GM12878 (cell line): Measurements from ENCODE around the gene CNIH1. TPM values are rescaled to one million over a fixed set of nuclear protein-coding genes. Genes with fewer than 3 reads are reported as not detected.

Experiments used
- ATF7 ChIP-seq: fragments of 450-650 bp; IDR thresholded peaks from 2 replicates; pipeline ENCODE4 v1.6.1; 2016; ENCODE audit warnings: low read depth, mild to moderate bottlenecking
- EZH2 ChIP-seq: IDR thresholded peaks from 2 replicates; pipeline ENCODE4 v1.6.1; 2012; ENCODE audit warnings: low read depth, mild to moderate bottlenecking, control low read depth, inconsistent platforms, low read length, borderline replicate concordance; ENCODE audit not compliant: control insufficient read depth
- MTA3 ChIP-seq: IDR thresholded peaks from 2 replicates; pipeline ENCODE4 v1.6.1; 2012; ENCODE audit warnings: low read length, inconsistent platforms, borderline replicate concordance
- PAX5 ChIP-seq: IDR thresholded peaks from 2 replicates; pipeline ENCODE4 v1.6.1; 2011; ENCODE audit warnings: low read depth, low read length, borderline replicate concordance
- RAD51 ChIP-seq: fragments of 450-650 bp; IDR thresholded peaks from 2 replicates; pipeline ENCODE4 v1.6.1; 2016; ENCODE audit warnings: moderate library complexity, mild to moderate bottlenecking, inconsistent platforms
- RBBP5 ChIP-seq: fragments of 200-600 bp; sonication (generic); conservative IDR thresholded peaks from 2 replicates; pipeline ENCODE4 v1.6.1; 2016
- SREBF2 ChIP-seq: IDR thresholded peaks from 2 replicates; pipeline ENCODE4 v1.6.1; 2012; ENCODE audit warnings: mild to moderate bottlenecking, low read length
- STAT1 ChIP-seq: fragments of 450-650 bp; conservative IDR thresholded peaks from 2 replicates; pipeline ENCODE4 v1.6.1; 2014; ENCODE audit warnings: antibody characterized with exemption, mild to moderate bottlenecking
- SUZ12 ChIP-seq: fragments of 200-600 bp; sonication (generic); IDR thresholded peaks from one replicate; pipeline ENCODE4 v1.6.1; 2018; ENCODE audit warnings: antibody characterized with exemption, mild to moderate bottlenecking; ENCODE audit not compliant: unreplicated experiment
- polyA plus RNA-seq, 11 experiments: library from polyadenylated mRNA; depleted of rRNA in 4 of 11; unstranded in 6 of 11; stranded (reverse) in 5 of 11; fragments of >200 nt; fragmentation: Nextera tagmentation in 4 of 11; fragmentation: Illumina TruSeq in 1 of 11; extraction: Ambion mirVana in 4 of 11; extraction: Trizol in 1 of 11; gene quantifications; 1 replicate in 1 of 11; 2 replicates in 10 of 11; pipeline versions ENCODE4 v1.2.1 to v1.2.3, GENCODE V29; 2011 to 2016; ENCODE audit warnings: inconsistent platforms in 2 of 11, missing spikeins in 2 of 11, low read depth in 1 of 11
- total RNA-seq, 4 experiments: library from RNA; depleted of rRNA in 3 of 4; stranded (reverse); fragments of >200 nt in 3 of 4; fragmentation: Illumina TruSeq in 1 of 4; extraction: Trizol in 1 of 4; gene quantifications; 2 replicates each; pipeline versions ENCODE4 v1.2.1 to v1.2.3, GENCODE V29; 2013 to 2021
- TF ChIP-seq, protein P1 (sequence below): IDR thresholded peaks from 2 replicates; pipeline ENCODE4 v1.6.1; 2012; ENCODE audit warnings: improper control_type of control experiment, low read depth, low read length; ENCODE audit not compliant: insufficient replicate concordance
- TF ChIP-seq, protein P2 (sequence below): IDR thresholded peaks from 2 replicates; pipeline ENCODE4 v1.6.1; 2011; ENCODE audit warnings: mild to moderate bottlenecking, low read depth, low read length, moderate library complexity; ENCODE audit not compliant: insufficient replicate concordance
- TF ChIP-seq, protein P3 (sequence below): fragments of 450-650 bp; IDR thresholded peaks from 2 replicates; pipeline ENCODE4 v1.6.1; 2017; ENCODE audit warnings: mild to moderate bottlenecking, moderate library complexity
- TF ChIP-seq, protein P4 (sequence below): IDR thresholded peaks from 2 replicates; pipeline ENCODE4 v1.6.1; 2012; ENCODE audit warnings: low read length, inconsistent platforms
- TF ChIP-seq, protein P5 (sequence below): fragments of 450-650 bp; IDR thresholded peaks from 2 replicates; pipeline ENCODE4 v1.6.1; 2018; ENCODE audit warnings: mild to moderate bottlenecking, low read depth, moderate library complexity; ENCODE audit not compliant: partially characterized antibody

CNIH1 gene
- total and polyA plus RNA-seq, 10 of the 15 experiments (the other 5 are each of a cell fraction or from before 2014, with no cell fraction given), result 48.9 to 274 (median 110) TPM

DNA sequence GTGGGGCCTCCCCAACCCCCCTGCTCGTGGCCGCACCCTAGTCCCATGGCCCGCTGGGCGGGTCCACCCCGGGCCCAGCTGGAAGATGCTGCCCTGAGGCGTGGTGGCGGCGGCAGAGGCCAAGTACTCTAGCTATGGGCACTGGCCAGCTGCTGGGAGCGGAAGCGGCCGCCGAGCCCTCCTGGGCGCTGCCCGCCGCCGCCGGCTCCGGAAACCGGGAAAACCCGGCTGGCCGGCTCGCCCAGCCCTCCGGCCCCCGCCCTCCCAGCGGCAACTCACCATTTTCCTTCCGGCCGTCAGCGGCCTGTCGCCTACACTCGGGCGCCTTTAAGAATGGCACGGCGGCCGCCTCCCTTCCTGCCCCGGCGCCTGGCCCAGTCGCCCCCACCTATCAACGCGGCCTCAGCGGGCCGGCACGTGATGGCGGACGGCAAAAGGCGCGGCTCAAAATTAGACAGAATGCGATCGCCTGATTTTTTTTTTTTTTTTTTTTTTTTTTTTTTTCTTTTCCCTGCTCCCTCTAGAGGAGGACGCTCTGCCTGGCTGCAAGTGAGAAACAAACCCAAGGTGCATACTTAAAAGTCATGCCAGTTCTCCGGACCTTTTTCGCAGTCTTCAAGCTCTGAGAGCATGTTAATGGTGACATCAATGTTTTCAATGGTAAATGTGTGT is 47.6 kb upstream of the CNIH1 start, which contains the start of gene GMFB (continued):
- TF ChIP-seq, protein P1, sequence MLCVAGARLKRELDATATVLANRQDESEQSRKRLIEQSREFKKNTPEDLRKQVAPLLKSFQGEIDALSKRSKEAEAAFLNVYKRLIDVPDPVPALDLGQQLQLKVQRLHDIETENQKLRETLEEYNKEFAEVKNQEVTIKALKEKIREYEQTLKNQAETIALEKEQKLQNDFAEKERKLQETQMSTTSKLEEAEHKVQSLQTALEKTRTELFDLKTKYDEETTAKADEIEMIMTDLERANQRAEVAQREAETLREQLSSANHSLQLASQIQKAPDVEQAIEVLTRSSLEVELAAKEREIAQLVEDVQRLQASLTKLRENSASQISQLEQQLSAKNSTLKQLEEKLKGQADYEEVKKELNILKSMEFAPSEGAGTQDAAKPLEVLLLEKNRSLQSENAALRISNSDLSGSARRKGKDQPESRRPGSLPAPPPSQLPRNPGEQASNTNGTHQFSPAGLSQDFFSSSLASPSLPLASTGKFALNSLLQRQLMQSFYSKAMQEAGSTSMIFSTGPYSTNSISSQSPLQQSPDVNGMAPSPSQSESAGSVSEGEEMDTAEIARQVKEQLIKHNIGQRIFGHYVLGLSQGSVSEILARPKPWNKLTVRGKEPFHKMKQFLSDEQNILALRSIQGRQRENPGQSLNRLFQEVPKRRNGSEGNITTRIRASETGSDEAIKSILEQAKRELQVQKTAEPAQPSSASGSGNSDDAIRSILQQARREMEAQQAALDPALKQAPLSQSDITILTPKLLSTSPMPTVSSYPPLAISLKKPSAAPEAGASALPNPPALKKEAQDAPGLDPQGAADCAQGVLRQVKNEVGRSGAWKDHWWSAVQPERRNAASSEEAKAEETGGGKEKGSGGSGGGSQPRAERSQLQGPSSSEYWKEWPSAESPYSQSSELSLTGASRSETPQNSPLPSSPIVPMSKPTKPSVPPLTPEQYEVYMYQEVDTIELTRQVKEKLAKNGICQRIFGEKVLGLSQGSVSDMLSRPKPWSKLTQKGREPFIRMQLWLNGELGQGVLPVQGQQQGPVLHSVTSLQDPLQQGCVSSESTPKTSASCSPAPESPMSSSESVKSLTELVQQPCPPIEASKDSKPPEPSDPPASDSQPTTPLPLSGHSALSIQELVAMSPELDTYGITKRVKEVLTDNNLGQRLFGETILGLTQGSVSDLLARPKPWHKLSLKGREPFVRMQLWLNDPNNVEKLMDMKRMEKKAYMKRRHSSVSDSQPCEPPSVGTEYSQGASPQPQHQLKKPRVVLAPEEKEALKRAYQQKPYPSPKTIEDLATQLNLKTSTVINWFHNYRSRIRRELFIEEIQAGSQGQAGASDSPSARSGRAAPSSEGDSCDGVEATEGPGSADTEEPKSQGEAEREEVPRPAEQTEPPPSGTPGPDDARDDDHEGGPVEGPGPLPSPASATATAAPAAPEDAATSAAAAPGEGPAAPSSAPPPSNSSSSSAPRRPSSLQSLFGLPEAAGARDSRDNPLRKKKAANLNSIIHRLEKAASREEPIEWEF, result no peak
- TF ChIP-seq RAD51 (peak; percentile 94), EZH2 (no peak), SREBF2 (no peak), MTA3 (no peak), RBBP5 (no peak), ATF7 (peak; percentile 81), PAX5 (no peak), STAT1 (0 out of 2 replicates have a peak, but pooled peaks have one; percentile 36), SUZ12 (no peak)
- TF ChIP-seq, protein P2, sequence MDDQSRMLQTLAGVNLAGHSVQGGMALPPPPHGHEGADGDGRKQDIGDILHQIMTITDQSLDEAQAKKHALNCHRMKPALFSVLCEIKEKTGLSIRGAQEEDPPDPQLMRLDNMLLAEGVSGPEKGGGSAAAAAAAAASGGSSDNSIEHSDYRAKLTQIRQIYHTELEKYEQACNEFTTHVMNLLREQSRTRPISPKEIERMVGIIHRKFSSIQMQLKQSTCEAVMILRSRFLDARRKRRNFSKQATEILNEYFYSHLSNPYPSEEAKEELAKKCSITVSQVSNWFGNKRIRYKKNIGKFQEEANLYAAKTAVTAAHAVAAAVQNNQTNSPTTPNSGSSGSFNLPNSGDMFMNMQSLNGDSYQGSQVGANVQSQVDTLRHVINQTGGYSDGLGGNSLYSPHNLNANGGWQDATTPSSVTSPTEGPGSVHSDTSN, result no peak
- TF ChIP-seq, protein P3, sequence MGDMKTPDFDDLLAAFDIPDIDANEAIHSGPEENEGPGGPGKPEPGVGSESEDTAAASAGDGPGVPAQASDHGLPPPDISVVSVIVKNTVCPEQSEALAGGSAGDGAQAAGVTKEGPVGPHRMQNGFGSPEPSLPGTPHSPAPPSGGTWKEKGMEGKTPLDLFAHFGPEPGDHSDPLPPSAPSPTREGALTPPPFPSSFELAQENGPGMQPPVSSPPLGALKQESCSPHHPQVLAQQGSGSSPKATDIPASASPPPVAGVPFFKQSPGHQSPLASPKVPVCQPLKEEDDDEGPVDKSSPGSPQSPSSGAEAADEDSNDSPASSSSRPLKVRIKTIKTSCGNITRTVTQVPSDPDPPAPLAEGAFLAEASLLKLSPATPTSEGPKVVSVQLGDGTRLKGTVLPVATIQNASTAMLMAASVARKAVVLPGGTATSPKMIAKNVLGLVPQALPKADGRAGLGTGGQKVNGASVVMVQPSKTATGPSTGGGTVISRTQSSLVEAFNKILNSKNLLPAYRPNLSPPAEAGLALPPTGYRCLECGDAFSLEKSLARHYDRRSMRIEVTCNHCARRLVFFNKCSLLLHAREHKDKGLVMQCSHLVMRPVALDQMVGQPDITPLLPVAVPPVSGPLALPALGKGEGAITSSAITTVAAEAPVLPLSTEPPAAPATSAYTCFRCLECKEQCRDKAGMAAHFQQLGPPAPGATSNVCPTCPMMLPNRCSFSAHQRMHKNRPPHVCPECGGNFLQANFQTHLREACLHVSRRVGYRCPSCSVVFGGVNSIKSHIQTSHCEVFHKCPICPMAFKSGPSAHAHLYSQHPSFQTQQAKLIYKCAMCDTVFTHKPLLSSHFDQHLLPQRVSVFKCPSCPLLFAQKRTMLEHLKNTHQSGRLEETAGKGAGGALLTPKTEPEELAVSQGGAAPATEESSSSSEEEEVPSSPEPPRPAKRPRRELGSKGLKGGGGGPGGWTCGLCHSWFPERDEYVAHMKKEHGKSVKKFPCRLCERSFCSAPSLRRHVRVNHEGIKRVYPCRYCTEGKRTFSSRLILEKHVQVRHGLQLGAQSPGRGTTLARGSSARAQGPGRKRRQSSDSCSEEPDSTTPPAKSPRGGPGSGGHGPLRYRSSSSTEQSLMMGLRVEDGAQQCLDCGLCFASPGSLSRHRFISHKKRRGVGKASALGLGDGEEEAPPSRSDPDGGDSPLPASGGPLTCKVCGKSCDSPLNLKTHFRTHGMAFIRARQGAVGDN, result peak; percentile 9; the same call in 1 of the 2 replicates
- TF ChIP-seq, protein P4, sequence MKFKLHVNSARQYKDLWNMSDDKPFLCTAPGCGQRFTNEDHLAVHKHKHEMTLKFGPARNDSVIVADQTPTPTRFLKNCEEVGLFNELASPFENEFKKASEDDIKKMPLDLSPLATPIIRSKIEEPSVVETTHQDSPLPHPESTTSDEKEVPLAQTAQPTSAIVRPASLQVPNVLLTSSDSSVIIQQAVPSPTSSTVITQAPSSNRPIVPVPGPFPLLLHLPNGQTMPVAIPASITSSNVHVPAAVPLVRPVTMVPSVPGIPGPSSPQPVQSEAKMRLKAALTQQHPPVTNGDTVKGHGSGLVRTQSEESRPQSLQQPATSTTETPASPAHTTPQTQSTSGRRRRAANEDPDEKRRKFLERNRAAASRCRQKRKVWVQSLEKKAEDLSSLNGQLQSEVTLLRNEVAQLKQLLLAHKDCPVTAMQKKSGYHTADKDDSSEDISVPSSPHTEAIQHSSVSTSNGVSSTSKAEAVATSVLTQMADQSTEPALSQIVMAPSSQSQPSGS, result no peak
- TF ChIP-seq, protein P5, sequence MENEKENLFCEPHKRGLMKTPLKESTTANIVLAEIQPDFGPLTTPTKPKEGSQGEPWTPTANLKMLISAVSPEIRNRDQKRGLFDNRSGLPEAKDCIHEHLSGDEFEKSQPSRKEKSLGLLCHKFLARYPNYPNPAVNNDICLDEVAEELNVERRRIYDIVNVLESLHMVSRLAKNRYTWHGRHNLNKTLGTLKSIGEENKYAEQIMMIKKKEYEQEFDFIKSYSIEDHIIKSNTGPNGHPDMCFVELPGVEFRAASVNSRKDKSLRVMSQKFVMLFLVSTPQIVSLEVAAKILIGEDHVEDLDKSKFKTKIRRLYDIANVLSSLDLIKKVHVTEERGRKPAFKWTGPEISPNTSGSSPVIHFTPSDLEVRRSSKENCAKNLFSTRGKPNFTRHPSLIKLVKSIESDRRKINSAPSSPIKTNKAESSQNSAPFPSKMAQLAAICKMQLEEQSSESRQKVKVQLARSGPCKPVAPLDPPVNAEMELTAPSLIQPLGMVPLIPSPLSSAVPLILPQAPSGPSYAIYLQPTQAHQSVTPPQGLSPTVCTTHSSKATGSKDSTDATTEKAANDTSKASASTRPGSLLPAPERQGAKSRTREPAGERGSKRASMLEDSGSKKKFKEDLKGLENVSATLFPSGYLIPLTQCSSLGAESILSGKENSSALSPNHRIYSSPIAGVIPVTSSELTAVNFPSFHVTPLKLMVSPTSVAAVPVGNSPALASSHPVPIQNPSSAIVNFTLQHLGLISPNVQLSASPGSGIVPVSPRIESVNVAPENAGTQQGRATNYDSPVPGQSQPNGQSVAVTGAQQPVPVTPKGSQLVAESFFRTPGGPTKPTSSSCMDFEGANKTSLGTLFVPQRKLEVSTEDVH, result no peak
